OCI-M2 (cell line): ENCODE measurements around the gene TTLL1.

Source experiments
- DNase-seq: peaks from one replicate; lab custom pipeline; 2025; ENCODE audit not compliant: unreplicated experiment; lab: John Stamatoyannopoulos, UW

The TTLL1 gene

GRCh38 chr22:43088984-43089717 is at the start of gene TTLL1:
Gene TTLL1, minus strand, starts transcription at chr22:43089391. Its CDS starts 13,805 bp downstream, at chr22:43075586.
- peak; percentile 36 for DNase-seq

- DNase-seq = no peak
Observed at GRCh38 chr22:43136801-43137200, 47.6 kb upstream of the TTLL1 start.

GRCh38 chr22:43136255-43136654 is 47.1 kb upstream of the TTLL1 start:
- DNase-seq = no peak

- DNase-seq = no peak
Observed at GRCh38 chr22:43135565-43135964, 46.4 kb upstream of the TTLL1 start.

DNA sequence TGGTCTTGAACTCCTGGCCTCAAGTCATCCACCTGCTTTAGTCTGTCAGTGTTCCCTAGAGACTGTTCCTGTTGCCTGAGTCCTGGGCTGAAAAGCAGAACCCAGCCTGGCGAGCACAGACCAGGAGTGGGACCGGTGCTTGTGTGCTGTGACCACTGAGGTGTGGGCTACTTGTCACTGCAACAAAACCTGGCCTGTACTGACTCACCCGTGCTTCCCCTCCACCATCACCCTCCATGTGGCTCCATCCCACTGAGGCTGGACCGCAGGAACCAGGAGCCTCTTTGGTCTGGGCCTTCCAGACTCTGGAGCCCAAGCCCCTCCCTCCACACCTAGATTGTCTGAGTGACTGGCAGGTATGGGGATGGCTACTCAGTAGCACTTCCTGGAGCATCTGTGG is 45.4 kb upstream of the TTLL1 start:
- no peak for DNase-seq

- DNase-seq = no peak
Observed at GRCh38 chr22:43133401-43133800, 44.2 kb upstream of the TTLL1 start.

- DNase-seq = no peak
Observed at GRCh38 chr22:43131773-43132501, 42.7 kb upstream of the TTLL1 start.

- DNase-seq = no peak
Observed at GRCh38 chr22:43129426-43130425, 40.5 kb upstream of the TTLL1 start.

DNA sequence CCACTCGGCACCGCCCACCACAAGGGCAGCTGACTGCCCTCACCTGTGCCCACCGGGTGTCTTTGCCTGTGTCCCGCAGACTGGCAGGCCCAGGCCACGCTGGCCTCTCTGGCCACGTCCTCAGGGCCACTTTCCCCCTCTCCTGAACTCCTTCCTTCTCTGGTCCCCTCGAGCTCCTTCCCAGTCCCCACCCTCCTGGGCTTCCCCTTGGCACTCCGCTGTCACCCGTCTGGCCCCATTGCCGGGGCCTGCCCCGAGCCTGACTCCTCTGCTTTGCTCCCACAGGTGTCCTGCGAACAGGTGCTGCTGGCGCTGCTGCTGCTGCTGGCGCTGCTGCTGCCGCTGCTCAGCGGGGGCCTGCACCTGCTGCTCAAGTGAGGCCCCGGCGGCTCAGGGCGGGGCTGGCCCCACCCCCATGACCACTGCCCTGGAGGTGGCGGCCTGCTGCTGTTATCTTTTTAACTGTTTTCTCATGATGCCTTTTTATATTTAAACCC is 39.8 kb upstream of the TTLL1 start:
- DNase-seq = no peak

DNA sequence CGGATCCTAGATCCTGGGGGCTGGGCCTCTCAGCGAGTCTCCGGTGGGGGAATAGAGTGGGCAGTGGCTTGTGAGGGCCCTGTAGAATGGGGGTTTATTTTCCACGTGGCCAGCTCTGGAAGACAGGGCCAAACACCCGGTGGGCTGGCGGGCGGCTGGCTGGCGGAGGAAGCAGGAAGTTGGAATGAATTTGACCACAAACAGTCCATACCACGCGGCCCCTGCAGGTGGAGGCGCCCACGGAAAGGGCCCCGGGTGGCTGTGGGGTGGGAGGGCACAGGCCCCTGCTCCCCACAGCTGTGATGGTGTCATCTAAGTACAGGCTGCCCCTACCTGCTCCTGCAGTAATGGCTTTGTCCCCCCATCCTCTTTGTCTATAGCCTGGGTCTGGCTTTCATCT is 38.9 kb upstream of the TTLL1 start:
- DNase-seq = no peak

DNA sequence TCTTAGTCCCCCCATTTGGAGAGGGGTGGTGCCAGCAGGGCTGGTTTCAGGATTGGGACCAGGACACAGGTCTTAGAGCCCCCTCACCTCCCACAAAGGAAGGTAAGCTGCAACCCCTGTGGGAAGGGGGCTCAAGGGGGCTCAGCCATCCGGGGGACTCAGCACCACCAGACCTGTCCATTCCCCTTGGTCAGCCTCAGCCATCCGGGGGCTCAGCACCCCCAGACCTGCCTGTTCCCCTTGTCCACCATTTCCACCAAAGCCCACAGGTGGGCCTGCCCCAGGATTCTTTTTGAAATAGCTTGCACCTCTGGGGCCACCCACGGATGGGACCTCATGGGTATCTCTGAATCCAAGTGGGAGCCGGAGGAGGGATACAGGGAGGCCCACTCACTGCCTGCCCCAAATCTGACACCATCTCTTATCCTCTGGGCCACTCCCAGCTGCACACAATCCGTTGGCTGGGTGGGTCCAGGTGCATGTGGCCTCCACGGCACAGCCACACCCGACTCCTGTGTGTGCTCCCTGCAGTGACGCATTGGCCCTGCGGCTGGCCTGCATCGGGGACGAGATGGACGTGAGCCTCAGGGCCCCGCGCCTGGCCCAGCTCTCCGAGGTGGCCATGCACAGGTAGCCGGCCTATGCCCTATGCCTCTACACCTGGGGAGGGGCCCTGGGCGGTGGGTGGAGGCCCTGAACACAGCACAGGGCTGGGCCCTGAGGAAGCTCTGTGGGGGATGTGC is 38.1 kb upstream of the TTLL1 start:
- DNase-seq = no peak

DNA sequence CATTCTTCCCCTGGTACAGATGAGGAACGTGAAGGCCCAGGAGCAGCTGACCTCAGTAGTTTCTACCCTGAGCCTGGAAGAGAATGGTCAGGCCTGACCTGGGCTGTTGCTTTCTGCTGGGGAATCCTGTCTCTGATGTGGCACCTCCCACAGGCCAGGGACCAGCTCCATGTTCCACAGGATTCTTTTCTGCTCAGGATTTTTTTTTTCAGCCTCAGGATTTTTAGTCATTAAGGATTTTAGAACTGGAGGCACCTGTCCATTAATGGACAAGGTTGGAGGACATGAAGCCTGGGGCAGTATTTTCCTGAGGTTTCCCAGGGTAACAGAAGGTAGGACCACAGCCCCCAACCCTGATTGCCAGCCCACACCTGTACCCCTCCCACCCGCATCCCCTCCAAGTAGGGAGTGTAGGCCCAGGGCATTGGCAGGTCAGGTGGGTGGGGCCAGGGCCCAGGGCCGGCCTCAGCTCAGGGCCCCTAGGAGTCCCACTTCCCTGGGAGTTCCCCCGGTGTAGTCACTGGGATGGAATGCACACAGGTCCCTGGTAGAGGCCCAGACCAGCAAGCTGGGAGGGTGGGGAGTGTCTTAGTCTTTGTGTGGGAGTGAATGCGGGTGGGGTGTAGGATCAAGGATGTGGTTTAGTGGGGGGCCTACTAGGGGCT is 37.4 kb upstream of the TTLL1 start:
- no peak for DNase-seq

GRCh38 chr22:43118953-43119458 is 29.8 kb upstream of the TTLL1 start:
- DNase-seq = no peak

- no peak for DNase-seq
Observed at GRCh38 chr22:43118024-43118849, 29.0 kb upstream of the TTLL1 start.

- DNase-seq = no peak
Observed at GRCh38 chr22:43116932-43117331, 27.7 kb upstream of the TTLL1 start.

DNA sequence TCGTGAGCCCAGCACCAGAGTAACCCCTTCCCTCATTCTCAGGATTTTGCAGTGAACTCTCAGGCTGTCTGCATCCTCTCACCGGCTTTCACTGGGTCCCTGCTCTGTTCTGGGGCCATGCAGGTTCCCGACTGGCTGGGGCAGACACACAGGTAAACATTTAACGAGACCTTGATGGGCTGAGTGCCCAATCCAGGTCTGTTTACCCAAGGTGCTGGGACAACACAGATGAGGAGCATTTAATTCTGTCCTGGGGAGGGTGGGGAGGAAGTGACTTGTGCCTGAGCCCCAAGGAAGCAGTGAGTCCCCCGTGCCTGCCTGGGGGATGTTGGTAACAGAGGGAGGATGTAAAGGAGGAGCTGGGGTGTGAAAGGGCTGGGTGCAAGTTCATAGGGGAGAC is 25.8 kb upstream of the TTLL1 start:
- DNase-seq = no peak

DNA sequence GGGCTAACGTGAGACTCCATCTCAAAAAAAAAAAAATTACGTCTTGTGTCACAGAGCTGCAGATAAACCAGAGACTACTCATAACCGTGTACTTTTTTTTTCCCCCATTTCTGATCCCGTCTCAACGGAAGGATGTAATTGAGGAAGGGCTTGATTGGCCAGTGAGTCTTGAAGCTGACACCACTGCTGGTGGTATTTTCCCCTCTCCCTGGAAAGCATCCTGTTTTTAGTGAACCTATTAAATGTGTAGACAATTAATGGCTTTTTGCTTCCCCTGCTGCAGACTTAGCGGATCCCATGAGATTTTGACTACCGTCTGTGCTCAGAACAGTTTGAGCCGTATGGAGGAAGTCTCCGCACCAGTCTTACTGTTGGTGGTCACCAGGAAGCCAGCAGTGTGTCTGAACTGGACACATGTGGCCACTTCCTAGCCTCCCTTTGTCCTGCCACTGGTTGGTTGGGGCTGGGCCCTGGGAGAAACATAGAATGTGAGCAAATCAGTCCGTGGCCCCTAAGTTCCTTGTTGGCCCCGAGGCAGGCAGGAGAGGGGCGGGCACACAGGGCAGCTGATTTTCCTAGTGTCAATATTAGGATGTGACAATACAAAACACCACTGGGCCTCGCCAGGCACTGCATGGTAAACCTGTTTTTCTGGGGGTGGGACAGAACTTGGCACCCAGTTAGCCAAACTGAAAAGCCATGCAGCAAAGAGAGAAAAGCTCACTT is 24.5 kb upstream of the TTLL1 start:
- DNase-seq = no peak

DNA sequence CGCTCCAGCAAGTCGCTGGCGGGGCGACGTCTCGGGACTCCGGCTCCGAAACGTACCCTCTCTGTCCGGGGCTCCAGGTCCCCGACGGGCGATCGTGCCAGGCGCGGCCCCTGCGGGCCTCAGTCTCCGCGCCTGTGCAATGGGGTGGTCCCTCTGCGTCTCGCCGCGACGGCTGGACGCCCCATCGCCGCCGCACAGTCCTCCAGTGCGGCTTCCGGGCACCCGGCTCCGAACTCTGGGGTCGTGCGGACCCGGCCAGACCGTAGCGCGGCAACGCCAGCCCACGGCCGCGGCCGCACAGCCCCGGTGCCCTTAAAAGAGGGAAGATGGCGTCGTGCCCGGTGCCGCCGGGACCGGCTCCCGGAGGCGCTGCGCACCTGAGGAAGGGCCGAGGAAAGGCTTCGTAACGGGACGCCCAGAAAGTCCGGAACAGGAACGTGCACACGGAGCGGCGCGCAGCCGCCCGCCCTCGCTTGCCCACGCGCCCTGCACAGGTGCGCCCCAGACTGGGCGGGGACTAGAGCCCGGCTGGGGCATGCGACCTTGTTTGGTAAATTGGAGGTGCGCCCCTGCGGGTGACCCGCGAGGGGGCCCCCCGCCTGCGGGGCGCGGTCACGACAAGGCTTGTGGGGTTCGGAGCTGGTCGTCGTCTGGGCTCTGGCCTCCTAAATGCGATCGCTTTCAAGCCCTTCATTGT is 21.9 kb upstream of the TTLL1 start:
- DNase-seq = no peak
